IMR-90 (cell line): ENCODE data around the gene HIPK3. TPM values are rescaled to one million over a fixed set of nuclear protein-coding genes. Genes with fewer than 3 reads are reported as not detected.

ENCODE experiments used
- ATAC-seq: fragments of 200-7000 bp; cut with Tn5 transposase; 2 replicates; pipeline ENCODE4 v1.9.1; 2020; ENCODE audit warnings: low read depth, mild to moderate bottlenecking, moderate library complexity
- BruUV-seq: library from RNA; stranded (reverse); fragments of 400-500 nt; replicated peaks from 2 replicates; lab custom pipeline; 2021; lab: Mats Ljungman, UMichigan
- CTCF ChIA-PET: fragments of 300-600 bp; formaldehyde crosslinking; extraction: SDS; loops from one replicate; lab custom pipeline; 2021; ENCODE audit warnings: antibody characterized with exemption; lab: Yijun Ruan, JAX
- POLR2A ChIA-PET: fragments of 300-600 bp; sonication (Branson Sonifier 250); formaldehyde crosslinking; loops from one replicate; lab custom pipeline; 2022; ENCODE audit warnings: antibody characterized with exemption; ENCODE audit not compliant: unreplicated experiment; lab: Charles Lee
- DNase-seq: peaks from one replicate; pipeline ENCODE4 v3.0.0; 2013
- H2AFZ ChIP-seq: replicated peaks from 2 replicates; pipeline ENCODE3; 2013; ENCODE audit warnings: low read length, mild to moderate bottlenecking; ENCODE audit not compliant: poor library complexity
- H2AK5ac ChIP-seq: 2 replicates; pipeline ENCODE4 v1.6.1; 2013; ENCODE audit warnings: low read depth, low read length, inconsistent platforms
- H2AK9ac ChIP-seq: replicated peaks from 2 replicates; pipeline ENCODE3; 2013; ENCODE audit warnings: mild to moderate bottlenecking, low read depth, low read length, moderate library complexity; ENCODE audit not compliant: poor library complexity
- H2BK120ac ChIP-seq: 2 replicates; pipeline ENCODE4 v1.6.1; 2013; ENCODE audit warnings: low read depth, low read length, inconsistent platforms
- H2BK15ac ChIP-seq: 3 replicates; pipeline ENCODE4 v1.6.1; 2013; ENCODE audit warnings: low read depth, low read length, inconsistent platforms
- H2BK20ac ChIP-seq: 2 replicates; pipeline ENCODE4 v1.6.1; 2013; ENCODE audit warnings: low read depth, mild to moderate bottlenecking, inconsistent platforms, low read length, moderate library complexity
- H2BK5ac ChIP-seq: 2 replicates; pipeline ENCODE4 v1.6.1; 2013; ENCODE audit warnings: mild to moderate bottlenecking, low read depth, low read length, inconsistent platforms; ENCODE audit not compliant: poor library complexity, severe bottlenecking
- H3K14ac ChIP-seq: replicated peaks from 2 replicates; pipeline ENCODE4 v1.6.1; 2013; ENCODE audit warnings: low read depth, low read length, inconsistent platforms
- H3K18ac ChIP-seq: 2 replicates; pipeline ENCODE4 v1.6.1; 2013; ENCODE audit warnings: low read depth, low read length, control low read depth
- H3K23ac ChIP-seq: 2 replicates; pipeline ENCODE4 v1.6.1; 2013; ENCODE audit warnings: low read depth, low read length, inconsistent platforms
- H3K27ac ChIP-seq: 2 replicates; pipeline ENCODE4 v1.5.1; 2013; ENCODE audit warnings: mild to moderate bottlenecking, control low read depth, low read length; ENCODE audit not compliant: insufficient read depth
- H3K27me3 ChIP-seq: 2 replicates; pipeline ENCODE4 v1.6.1; 2013; ENCODE audit warnings: low read length; ENCODE audit not compliant: control insufficient read depth, insufficient read depth
- H3K36me3 ChIP-seq: 2 replicates; pipeline ENCODE4 v1.6.1; 2013; ENCODE audit warnings: low read length, mixed read lengths; ENCODE audit not compliant: control insufficient read depth, insufficient read depth
- H3K4ac ChIP-seq: 2 replicates; pipeline ENCODE4 v1.6.1; 2013; ENCODE audit warnings: low read depth, low read length, inconsistent platforms
- H3K4me1 ChIP-seq: 2 replicates; pipeline ENCODE4 v1.6.1; 2013; ENCODE audit warnings: low read length, mixed read lengths; ENCODE audit not compliant: control insufficient read depth, insufficient read depth
- H3K4me2 ChIP-seq: 2 replicates; pipeline ENCODE4 v1.6.1; 2013; ENCODE audit warnings: low read depth, mild to moderate bottlenecking, control low read depth, low read length, moderate library complexity
- H3K4me3 ChIP-seq: 2 replicates; pipeline ENCODE4 v1.5.1; 2013; ENCODE audit warnings: low read depth, mild to moderate bottlenecking, control low read depth, low read length, moderate library complexity; ENCODE audit not compliant: insufficient read depth
- H3K56ac ChIP-seq: 2 replicates; pipeline ENCODE4 v1.6.1; 2013; ENCODE audit warnings: low read length, inconsistent platforms; ENCODE audit not compliant: insufficient read depth; ENCODE audit errors: extremely low read depth
- H3K79me1 ChIP-seq, 2 experiments: 2 replicates each; pipeline ENCODE4 v1.6.1; 2013; ENCODE audit warnings: low read length in 2 of 2, inconsistent platforms in 1 of 2, low read depth in 1 of 2
- H3K9ac ChIP-seq: 2 replicates; pipeline ENCODE4 v1.6.1; 2013; ENCODE audit warnings: low read depth, low read length, control low read depth
- H3K9me1 ChIP-seq: 2 replicates; pipeline ENCODE4 v1.6.1; 2013; ENCODE audit warnings: low read length, inconsistent platforms; ENCODE audit not compliant: insufficient read depth
- H3K9me3 ChIP-seq: 2 replicates; pipeline ENCODE4 v1.6.1; 2013; ENCODE audit warnings: low read length; ENCODE audit not compliant: control insufficient read depth, insufficient read depth
- H4K20me1 ChIP-seq: 2 replicates; pipeline ENCODE4 v1.6.1; 2013; ENCODE audit warnings: low read length, inconsistent platforms; ENCODE audit not compliant: insufficient read depth
- H4K5ac ChIP-seq: 2 replicates; pipeline ENCODE4 v1.6.1; 2013; ENCODE audit warnings: mild to moderate bottlenecking, low read depth, low read length, control low read depth
- H4K8ac ChIP-seq, 2 experiments: 2 replicates each; pipeline ENCODE4 v1.6.1; 2013; ENCODE audit warnings: low read depth in 2 of 2, low read length in 2 of 2, control low read depth in 1 of 2, inconsistent platforms in 1 of 2
- H4K91ac ChIP-seq: 2 replicates; pipeline ENCODE4 v1.6.1; 2013; ENCODE audit warnings: low read depth, low read length, inconsistent platforms; ENCODE audit not compliant: insufficient read depth
- CTCF ChIP-seq: conservative IDR thresholded peaks from 2 replicates; pipeline ENCODE4 v1.5.1; 2012; ENCODE audit warnings: mild to moderate bottlenecking, low read depth, low read length, improper control_type of control experiment
- NFE2L2 ChIP-seq: fragments of 150-350 bp; IDR thresholded peaks from 2 replicates; pipeline ENCODE4 v1.6.1; 2016; ENCODE audit warnings: low read depth, mild to moderate bottlenecking, low read length
- RAD21 ChIP-seq: IDR thresholded peaks from 2 replicates; pipeline ENCODE4 v1.6.1; 2012; ENCODE audit warnings: low read length, improper control_type of control experiment
- SMC3 ChIP-seq: fragments of 150-350 bp; IDR thresholded peaks from 2 replicates; pipeline ENCODE4 v1.6.1; 2016; ENCODE audit warnings: low read depth, mild to moderate bottlenecking, antibody characterized with exemption, low read length, moderate library complexity
- WGBS, 2 experiments: methylation state at CpG; one replicate each; pipeline versions ENCODE4 v1.1.5 to v1.1.7; 2013; ENCODE audit warnings: missing lambda C conversion rate in 2 of 2; ENCODE audit not compliant: insufficient read length in 1 of 2; ENCODE audit errors: extremely low coverage in 2 of 2; 5-methylcytosine and 5-hydroxymethylcytosine counted together
- dilution Hi-C: fragments of 300-500 bp; cut with HindIII; formaldehyde crosslinking; loops from one replicate; pipeline ENCODE4 v1.14.3; 2018; ENCODE audit warnings: low sequenced_read_pairs; ENCODE audit not compliant: unreplicated experiment
- in situ Hi-C: fragments of 300-500 bp; cut with MboI; formaldehyde crosslinking; loops from 3 replicates; pipeline ENCODE4 v1.14.3; 2019; ENCODE audit warnings: low sequenced_read_pairs, inconsistent platforms, mixed read lengths
- intact Hi-C: fragments of 100-400 bp; cut with micrococcal nuclease; formaldehyde crosslinking; loops from 2 replicates; pipeline ENCODE4 v1.10.0; 2022
- polyA plus RNA-seq, 3 experiments: library from polyadenylated mRNA; depleted of rRNA; stranded (reverse); fragments of >200 nt; gene quantifications; 2 replicates each; pipeline ENCODE4 v1.2.3, GENCODE V29; 2012; ENCODE audit warnings: low replicate concordance in 1 of 3
- total RNA-seq: library from RNA; depleted of rRNA; stranded (reverse); fragments of >200 nt; gene quantifications from 2 replicates; pipeline ENCODE4 v1.2.3, GENCODE V29; 2012

Gene HIPK3
- total and polyA plus RNA-seq, 2 of the 4 experiments (the other 2 are of a cell fraction) = 8.3 to 103 TPM

- H3K18ac ChIP-seq = no peak overlapping the region
- H2BK5ac ChIP-seq = peak overlapping the region; percentile 39
- intact Hi-C loops (loop anchor here (1.0 to 5.0 kb wide), 4 partner anchors 180 to 467 kb away; no protein-coding TSS in a partner anchor), in situ Hi-C loops (loop anchor here (5.0 to 10.0 kb wide), 3 partner anchors 325 to 463 kb away; no protein-coding TSS in a partner anchor), dilution Hi-C loops (no loop called here)
- no peaks in the 10 kb centered on the region for H4K20me1 ChIP-seq
- H2AFZ ChIP-seq = no peak overlapping the region
- CTCF ChIA-PET = interaction anchor here (0.6 to 2.2 kb wide), 2 partner anchors 123 to 380 kb away, joined by 3 to 7 read pairs; no protein-coding TSS in a partner anchor
- H3K23ac ChIP-seq = no peak overlapping the region
- H3K9me1 ChIP-seq = no peaks in the 10 kb centered on the region; the same call in 1 of the 2 replicates
- peak overlapping the region in 1 of 2 experiments; percentile 85; a peak in 2 of 4 replicates for H4K8ac ChIP-seq
- no peak overlapping the region for H2AK9ac ChIP-seq
- no CpG with 5 or more reads among the region's 6 CpGs for WGBS, 2 experiments
- DNase-seq (peak; percentile 56), ATAC-seq (peak; percentile 74)
- H3K27me3 ChIP-seq = no peaks in the 10 kb centered on the region
- H2BK20ac ChIP-seq = peak overlapping the region; percentile 82; the same call in 1 of the 2 replicates
- H2BK15ac ChIP-seq = no peak overlapping the region; the same call in 2 of the 3 replicates
- no peak overlapping the region for H3K9ac ChIP-seq
- H2AK5ac ChIP-seq = no peak overlapping the region
- no peaks in the 10 kb centered on the region; the same call in 1 of the 2 replicates for H3K4me1 ChIP-seq
- no peak overlapping the region for H3K4me2 ChIP-seq
- H4K91ac ChIP-seq = no peak overlapping the region
- TF ChIP-seq CTCF (peak; percentile 76), NFE2L2 (no peak), RAD21 (peak; percentile 66), SMC3 (peak; percentile 81)
- H3K9me3 ChIP-seq = no peaks in the 10 kb centered on the region
- no peaks in the 10 kb centered on the region for H3K36me3 ChIP-seq
- H3K27ac ChIP-seq = no peak overlapping the region
- H2BK120ac ChIP-seq = peak overlapping the region; percentile 47; the same call in 1 of the 2 replicates
- H3K56ac ChIP-seq = no peak overlapping the region
- H4K5ac ChIP-seq = no peak overlapping the region
- no peaks in the 10 kb centered on the region for H3K79me1 ChIP-seq
- no peak overlapping the region for H3K4me3 ChIP-seq
- no peak overlapping the region for H3K4ac ChIP-seq
- POLR2A ChIA-PET = no interaction called here
- BruUV-seq = no TSS peak
- H3K14ac ChIP-seq = no peak overlapping the region
Observed at GRCh38 chr11:33362051-33362910, 105.1 kb downstream of the HIPK3 start.
